ENCODE measurements around the gene LOXL3.

LOXL3 gene

DNA sequence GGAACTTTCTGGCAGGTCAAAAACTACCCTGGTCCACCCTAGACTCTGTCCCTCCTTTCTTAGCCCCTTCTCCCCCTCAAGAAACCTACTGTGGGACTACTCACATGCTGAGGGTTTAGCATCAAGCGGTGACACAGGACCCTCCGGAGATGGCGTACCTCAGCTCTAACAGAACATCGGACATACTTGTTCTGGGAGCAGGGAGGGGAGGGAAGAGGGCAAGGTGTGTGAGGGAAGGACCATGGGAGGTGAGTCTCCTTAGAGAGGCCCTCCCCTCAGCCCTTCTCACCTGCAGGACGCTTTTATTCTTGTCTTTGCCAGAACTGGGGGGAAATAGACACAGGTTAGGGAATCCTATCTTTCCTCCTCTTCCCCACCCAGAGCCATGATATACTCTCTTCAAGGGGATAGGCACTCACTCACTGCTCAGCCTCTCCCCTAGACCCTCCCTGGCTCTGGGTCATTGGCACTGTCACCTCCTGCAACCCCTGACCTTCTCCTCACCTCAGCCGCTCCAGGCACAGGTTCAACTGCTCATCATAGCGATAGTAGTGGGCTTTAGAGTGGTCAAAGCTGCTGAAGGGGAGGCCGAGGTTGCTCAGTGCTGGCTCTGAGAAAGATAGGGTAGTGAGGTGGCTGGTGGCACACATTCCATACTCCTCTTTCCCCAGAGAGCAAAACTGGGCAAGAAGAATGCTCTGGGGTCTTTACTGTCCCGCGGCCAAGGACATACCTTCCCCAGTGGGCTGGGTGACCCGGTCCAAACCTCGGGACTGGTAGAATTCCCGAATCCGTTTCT is 48.1 kb downstream of the LOXL3 start:
- Mint-ChIP-seq H3K27ac (no peak overlapping the region), H3K9me3 (no peaks in the 10 kb centered on the region), H3K36me3 (ENCODE audit: low read depth) (peaks cover 26% of the 10 kb centered on the region), H3K4me1 (ENCODE audit: low read depth) (peaks cover 41% of the 10 kb centered on the region), H3K27me3 (ENCODE audit: low read depth) (peaks cover 30% of the 10 kb centered on the region), H3K4me3 (peak overlapping the region; percentile 47)
- DNase-seq (ENCODE audit: low spot score): no peak

DNA sequence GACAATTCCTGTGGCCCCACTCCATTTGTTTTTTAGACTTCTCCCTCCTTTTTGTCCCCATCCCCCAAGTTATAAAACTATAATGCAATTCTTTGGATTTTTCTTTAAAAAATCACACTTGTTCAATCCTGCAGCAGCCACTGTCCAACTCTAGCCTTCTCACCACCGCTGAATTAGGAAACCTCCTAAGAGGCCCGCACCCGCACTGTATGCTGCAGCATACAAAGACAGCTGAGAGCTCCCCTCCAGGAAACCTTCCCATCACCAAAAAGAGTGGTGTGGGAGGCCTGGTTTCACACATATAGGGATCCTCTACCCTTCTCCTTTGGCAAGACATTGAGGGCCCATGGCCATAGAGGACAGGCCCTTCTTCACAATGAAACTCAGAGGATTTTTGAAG is 49.2 kb downstream of the LOXL3 start:
- Mint-ChIP-seq H3K4me1 (ENCODE audit: low read depth) (peaks cover 36% of the 10 kb centered on the region), H3K4me3 (peak overlapping the region; percentile 35), H3K9me3 (no peaks in the 10 kb centered on the region), H3K36me3 (ENCODE audit: low read depth) (peaks cover 31% of the 10 kb centered on the region), H3K27me3 (ENCODE audit: low read depth) (peaks cover 32% of the 10 kb centered on the region), H3K27ac (no peak overlapping the region)
- no peak for DNase-seq (ENCODE audit: low spot score)

DNA sequence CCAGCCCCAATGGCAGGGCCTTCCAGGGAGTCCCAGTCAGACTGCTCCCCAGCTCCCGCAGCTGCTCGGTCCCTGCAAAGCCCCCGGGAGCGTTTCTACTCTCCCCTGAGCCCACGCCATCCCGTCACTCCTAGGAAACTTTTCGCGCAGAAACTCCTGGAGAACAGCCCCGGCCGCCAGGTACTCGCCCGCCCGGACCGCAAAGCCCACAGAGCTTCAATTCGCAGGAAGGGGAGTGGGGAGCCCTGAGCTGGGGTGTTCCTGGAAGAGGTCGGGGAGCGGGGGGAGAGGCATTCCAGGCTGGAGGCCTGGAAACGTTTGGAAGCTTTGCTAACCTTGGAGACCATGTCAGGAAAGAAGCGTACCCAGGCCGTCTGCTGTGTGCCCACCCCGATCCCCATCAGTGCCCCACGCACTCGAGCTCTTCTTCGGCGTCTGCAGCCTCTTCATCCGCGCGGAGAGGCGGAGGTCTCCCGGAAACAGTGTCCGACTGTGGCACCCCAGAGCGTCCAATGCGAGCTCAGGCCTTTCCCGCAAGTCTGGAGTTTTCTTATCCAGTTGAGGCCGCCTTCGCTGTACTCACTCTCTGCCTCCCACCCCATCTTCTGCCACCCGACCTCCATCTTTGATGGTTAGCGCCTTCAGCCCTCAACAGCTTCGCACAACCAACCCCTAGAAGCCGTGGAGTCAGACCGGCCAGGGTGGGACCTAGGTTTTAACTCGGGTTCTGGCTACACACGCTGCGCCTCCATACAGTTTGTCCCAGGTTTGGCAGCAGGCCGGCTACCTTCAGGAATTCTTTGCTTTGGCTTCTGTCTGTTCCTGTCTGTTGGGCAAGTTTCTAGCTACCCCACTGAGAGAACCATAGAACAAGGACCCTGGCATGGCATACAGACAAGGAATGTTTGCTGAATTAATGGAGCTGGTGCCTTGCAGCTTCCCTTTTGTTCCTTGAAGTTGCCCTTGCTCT is 50.0 kb downstream of the LOXL3 start:
- Mint-ChIP-seq H3K27me3 (ENCODE audit: low read depth) (peaks cover 36% of the 10 kb centered on the region), H3K9me3 (no peaks in the 10 kb centered on the region), H3K4me1 (ENCODE audit: low read depth) (peaks cover 40% of the 10 kb centered on the region), H3K36me3 (ENCODE audit: low read depth) (peaks cover 31% of the 10 kb centered on the region), H3K4me3 (peak overlapping the region; percentile 74), H3K27ac (peak overlapping the region; percentile 37)
- no peak for DNase-seq (ENCODE audit: low spot score)

DNA sequence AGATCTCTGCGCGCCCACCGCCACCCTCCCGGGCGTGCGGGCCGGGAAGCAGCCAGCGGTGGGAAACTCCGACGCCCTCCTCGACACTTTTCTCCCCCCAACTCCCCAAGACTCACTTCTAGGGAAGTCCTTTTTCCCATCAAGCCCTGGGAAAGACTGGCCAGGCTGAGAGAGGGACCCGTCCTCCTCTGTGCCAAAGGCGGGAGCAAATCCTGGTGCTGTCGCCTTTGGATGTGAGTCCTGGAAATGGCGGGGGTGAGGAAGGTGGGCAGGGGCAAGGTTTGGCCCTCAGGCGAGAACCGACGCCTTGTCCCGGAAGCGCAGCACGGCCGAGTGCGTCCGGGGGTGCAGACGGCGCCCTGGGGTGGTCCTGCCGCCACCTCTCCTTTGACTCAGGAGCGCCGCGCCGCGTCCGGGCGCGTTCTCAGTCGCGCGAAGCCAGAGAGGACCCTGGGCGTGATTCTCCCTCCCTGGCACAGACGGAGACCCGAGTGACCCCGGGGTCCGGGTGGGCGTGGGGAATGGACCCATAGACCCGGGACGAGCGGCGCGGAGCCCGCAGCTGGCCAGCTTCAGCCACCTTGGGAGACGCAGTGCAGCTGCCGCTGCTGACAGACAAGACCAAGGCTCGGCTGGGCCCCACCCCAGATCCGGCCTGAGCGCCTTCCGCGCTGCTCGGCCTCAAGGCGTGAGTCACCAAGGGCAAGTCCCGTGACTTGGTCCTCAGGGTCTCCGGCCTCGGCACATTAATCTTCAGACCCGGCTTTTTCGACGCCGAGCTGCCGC is 50.8 kb downstream of the LOXL3 start:
- DNase-seq (ENCODE audit: low spot score): peak; percentile 66
- Mint-ChIP-seq H3K27ac (no peak overlapping the region), H3K4me3 (peak overlapping the region; percentile 74), H3K4me1 (ENCODE audit: low read depth) (peaks cover 38% of the 10 kb centered on the region), H3K27me3 (ENCODE audit: low read depth) (peaks cover 41% of the 10 kb centered on the region), H3K36me3 (ENCODE audit: low read depth) (peaks cover 31% of the 10 kb centered on the region), H3K9me3 (no peaks in the 10 kb centered on the region)

DNA sequence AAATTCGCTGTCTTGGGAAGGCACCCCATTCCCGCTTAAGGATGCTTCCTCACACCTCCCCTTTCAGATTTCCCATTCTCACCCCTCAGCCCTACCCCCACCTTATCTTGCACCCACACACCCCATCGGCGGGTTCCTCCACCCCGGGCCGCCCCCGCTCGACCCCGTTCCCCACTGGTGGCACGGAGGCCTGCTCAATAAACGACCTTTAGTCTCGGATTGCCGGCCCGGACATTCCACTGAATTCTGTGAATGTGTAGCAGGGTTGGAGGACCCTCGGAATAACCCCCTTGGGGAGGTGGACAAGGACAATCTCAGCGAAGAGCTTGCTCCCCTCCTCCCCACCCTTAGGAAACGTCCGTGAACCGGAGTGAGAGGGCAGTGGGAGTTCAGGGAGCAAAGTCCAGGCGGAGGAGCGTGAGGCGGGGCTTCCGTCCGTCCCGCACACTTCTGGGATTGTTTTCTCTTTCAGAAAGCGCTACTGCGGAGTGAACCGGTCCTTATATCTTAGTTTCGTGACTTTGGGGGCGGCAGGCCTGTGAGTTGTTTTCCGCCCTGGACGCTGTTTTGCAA is 51.5 kb downstream of the LOXL3 start:
- peak overlapping the region; percentile 74 for H3K4me3 Mint-ChIP-seq

DNA sequence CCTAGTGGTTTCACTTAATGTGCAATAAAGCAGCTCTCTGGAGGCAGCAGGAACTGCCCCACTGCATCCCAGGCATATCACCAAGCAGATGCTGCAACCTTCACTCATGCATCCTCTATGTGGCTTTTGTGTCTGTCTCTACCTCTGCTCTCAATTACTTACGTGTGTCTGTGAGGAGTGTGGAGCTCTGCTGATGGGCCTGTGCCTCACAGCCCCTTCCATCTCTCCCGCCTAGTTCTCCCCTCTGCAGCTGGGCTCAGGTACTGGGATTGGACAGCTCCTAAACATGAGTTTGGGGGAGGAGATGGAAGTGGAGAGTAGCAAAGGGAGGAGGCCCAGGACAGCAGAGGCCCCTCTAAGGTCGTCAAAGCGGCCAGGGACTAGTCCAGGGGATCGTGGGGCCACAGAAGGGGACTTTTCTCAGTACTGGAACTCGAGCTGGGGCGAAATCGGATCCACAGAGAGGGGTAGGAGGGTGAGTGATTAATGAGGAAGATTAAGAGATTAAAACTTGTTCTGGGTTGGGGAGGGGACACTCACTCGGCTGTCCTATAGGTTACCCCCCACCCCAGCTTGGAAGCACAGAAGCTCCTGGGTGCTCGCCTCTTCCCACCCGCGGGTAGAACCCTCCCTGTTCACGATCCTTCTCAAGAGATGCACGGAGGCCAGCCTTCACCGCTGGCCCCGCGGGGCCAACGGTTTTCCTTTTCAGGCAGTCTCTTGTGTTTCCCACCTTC is 52.2 kb downstream of the LOXL3 start:
- Mint-ChIP-seq H3K4me3 (peak overlapping the region; percentile 47), H3K9me3 (no peaks in the 10 kb centered on the region), H3K27ac (no peak overlapping the region), H3K36me3 (ENCODE audit: low read depth) (peaks cover 25% of the 10 kb centered on the region), H3K27me3 (ENCODE audit: low read depth) (peaks cover 47% of the 10 kb centered on the region), H3K4me1 (ENCODE audit: low read depth) (peaks cover 33% of the 10 kb centered on the region)
- DNase-seq (ENCODE audit: low spot score): no peak

More for the DNA sequence above, 51.5 kb downstream of the LOXL3 start:
- Mint-ChIP-seq H3K27ac (no peak overlapping the region), H3K9me3 (no peaks in the 10 kb centered on the region), H3K27me3 (ENCODE audit: low read depth) (peaks cover 47% of the 10 kb centered on the region), H3K4me1 (ENCODE audit: low read depth) (peaks cover 38% of the 10 kb centered on the region), H3K36me3 (ENCODE audit: low read depth) (peaks cover 29% of the 10 kb centered on the region)
- DNase-seq (ENCODE audit: low spot score): no peak

DNA sequence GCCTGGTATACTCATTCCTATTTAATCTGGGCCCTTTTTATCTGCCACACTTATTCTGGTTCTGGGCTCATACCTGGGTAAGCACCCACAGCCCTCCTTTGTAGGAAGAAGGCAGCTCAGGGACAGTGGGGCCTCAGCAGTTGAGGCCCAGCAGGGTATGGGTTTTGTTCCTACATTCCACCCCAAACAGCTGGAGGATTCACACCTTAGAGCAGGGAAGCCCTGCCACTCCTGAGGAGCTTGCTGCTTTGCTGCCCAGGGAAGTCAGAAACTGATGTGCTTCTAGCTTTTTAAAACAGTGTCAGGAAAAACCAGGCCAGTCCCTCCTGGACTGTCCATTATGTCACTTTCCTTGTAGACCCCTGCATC is 53.2 kb downstream of the LOXL3 start:
- Mint-ChIP-seq H3K27me3 (ENCODE audit: low read depth) (peaks cover 47% of the 10 kb centered on the region), H3K4me1 (ENCODE audit: low read depth) (peaks cover 29% of the 10 kb centered on the region), H3K4me3 (no peak overlapping the region), H3K27ac (no peak overlapping the region), H3K9me3 (no peaks in the 10 kb centered on the region), H3K36me3 (ENCODE audit: low read depth) (peaks cover 21% of the 10 kb centered on the region)
- DNase-seq (ENCODE audit: low spot score): no peak

DNA sequence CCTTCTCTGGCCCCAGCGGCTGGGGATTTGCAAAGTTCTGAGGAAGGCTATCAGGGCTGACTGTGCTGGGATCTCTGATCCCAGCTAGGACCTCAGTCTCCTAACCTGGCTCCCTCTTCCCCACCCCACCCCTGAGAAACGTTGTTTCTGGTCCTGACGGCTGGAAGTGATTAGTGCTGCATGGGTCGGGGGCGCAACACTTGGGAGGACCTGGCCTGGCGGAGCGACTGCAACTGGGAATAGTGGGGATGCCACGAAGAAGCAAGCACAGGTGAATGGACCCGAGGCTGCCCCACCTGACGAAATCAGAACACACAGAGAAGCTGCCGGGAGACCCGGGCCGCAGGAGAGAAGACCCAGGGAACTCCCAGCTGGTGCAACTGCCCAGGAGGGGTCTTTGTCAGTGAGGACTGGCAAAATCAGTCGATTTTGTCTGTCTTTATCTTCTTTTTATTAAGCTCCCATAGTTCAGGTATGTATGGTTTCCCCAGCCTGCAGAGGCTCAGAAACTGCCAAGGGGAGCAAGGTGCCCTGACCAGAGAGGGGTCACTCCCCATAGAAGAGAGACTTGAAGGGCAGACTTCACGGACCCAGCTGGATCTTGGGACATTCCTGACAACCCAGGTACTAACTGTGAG is 53.7 kb downstream of the LOXL3 start:
- Mint-ChIP-seq H3K4me3 (peak overlapping the region; percentile 29), H3K27ac (no peak overlapping the region), H3K4me1 (ENCODE audit: low read depth) (peaks cover 27% of the 10 kb centered on the region), H3K36me3 (ENCODE audit: low read depth) (peaks cover 16% of the 10 kb centered on the region), H3K9me3 (no peaks in the 10 kb centered on the region), H3K27me3 (ENCODE audit: low read depth) (peaks cover 47% of the 10 kb centered on the region)
- no peak for DNase-seq (ENCODE audit: low spot score)

DNA sequence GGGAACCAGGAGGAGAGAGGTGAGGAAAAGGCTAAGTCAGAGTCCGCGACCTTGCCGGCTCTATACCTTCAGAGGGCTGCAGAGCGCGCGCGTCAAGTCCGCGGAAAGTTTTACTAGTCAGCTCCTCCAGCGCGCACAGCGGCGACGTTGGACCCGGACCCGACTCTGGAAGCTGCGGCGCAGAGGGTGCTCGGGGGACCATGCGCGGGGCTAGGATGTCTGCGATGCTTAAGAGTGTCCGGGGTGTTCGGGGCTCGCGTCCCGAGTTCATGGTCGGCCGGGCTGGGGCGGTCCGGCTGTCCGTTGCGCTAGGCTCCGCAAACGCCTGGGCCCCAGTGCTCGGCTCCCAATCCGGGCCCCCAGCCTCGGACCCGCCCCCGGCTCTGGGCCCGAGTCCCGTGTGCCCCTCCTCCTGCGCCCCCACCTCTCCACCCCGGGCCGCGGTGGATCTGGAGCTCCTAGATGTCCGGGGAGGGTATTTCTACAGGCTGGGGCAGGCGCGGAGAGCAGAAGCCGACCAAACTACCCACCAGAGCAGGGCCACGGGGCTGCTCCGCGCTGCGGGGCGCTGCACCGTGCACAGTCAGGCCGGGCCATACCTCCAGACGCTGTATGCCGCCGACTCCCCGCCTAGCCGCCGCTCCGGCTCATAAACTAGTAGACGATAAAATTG is 54.3 kb downstream of the LOXL3 start, which contains the start of gene LBX2:
TSS of gene LBX2 (minus strand) at position 337 of the 673 bp plus-strand sequence. CDS start at position 271, 66 bp downstream.
- Mint-ChIP-seq H3K27ac (peak within 1 kb of the TSS; percentile 73), H3K4me3 (peak within 1 kb of the TSS; percentile 93), H3K36me3 (ENCODE audit: low read depth) (peaks cover 11% of the 10 kb centered on the region), H3K27me3 (ENCODE audit: low read depth) (peaks cover 47% of the 10 kb centered on the region), H3K4me1 (ENCODE audit: low read depth) (peaks cover 21% of the 10 kb centered on the region), H3K9me3 (no peaks in the 10 kb centered on the region)
- peak; percentile 38 for DNase-seq (ENCODE audit: low spot score)

DNA sequence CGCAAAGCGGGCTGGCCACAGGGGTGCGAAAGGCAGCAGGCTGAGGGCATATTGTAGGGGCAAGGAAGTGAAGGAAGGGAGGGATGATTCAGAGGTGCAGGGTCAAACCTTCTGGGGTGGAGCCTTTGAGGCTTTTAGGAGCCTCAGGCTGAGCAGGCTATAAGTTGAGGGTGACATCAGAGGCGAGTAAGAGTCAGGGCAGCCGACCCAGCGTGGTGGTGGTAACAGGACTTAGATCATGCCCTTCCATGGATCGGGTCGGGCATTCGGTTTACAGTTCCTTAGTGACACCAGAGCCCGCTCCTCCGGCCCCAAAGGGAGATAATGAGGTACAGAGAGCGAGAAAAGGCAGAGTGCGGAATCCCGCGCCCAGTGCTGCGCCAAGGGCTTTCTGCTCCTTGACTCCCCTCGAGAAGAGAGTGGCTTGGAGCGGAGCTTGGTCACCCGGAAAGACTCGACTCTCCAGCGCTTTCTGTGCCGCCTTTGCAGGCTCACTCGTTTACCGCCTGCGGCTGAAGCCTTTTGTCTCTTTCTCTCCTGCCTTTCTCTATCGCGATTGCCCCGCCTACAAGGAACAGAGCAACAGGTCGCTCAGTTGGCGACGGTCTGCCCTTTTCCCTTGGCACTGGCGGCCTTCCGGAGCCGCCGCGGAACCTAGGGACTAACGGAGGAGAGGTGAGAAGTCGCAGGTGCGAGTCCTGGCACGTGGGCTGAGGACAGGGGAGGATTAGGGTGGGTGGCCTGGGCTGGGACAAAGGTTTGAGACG is 55.1 kb downstream of the LOXL3 start:
- peak; percentile 50 for DNase-seq (ENCODE audit: low spot score)
- Mint-ChIP-seq H3K27me3 (ENCODE audit: low read depth) (peaks cover 47% of the 10 kb centered on the region), H3K9me3 (no peaks in the 10 kb centered on the region), H3K27ac (peak overlapping the region; percentile 73), H3K4me1 (ENCODE audit: low read depth) (peaks cover 16% of the 10 kb centered on the region), H3K36me3 (ENCODE audit: low read depth) (peaks cover 14% of the 10 kb centered on the region), H3K4me3 (peak overlapping the region; percentile 93)

DNA sequence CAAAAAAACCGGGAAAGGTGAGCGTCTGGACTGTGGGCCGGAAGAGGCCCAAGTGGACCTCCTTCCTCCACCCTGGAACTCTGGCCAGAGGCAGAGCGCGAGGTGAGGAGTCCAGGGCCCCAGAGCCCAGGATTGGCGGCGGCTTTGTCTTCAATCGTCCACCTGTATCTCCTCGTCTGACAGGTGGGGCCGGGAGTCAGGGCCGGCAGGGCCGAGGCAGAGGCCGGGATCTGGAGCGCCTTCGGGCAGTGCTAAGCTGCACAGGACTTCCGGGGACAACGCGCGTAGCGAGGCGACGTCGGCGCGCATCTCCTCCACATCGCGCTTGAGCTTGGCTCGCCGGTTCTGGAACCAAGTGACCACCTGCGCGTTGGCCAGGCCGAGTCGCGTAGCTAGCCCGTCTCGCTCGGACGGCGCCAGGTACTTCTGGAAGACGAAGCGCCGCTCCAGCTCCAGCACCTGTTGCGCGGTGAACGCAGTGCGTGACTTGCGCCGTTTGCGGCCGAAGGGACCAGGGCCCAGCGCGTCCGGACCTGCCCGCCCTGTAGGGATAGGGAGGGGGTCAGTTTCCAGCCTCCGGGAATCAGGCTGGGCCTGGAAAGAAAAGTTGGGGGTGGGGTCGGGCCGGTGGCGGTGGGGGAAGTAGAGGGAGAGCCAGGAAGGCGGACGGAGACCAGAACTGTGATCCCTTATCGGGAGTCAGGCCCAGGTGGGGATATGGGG is 55.8 kb downstream of the LOXL3 start:
- Mint-ChIP-seq H3K4me3 (peak overlapping the region; percentile 93), H3K4me1 (ENCODE audit: low read depth) (peaks cover 16% of the 10 kb centered on the region), H3K36me3 (ENCODE audit: low read depth) (peaks cover 19% of the 10 kb centered on the region), H3K27ac (peak overlapping the region; percentile 73), H3K9me3 (no peaks in the 10 kb centered on the region), H3K27me3 (ENCODE audit: low read depth) (peaks cover 47% of the 10 kb centered on the region)
- DNase-seq (ENCODE audit: low spot score): no peak
